ENCODE measurements around the gene KRTAP5-8. TPM values are rescaled to one million over a fixed set of nuclear protein-coding genes. Genes with fewer than 3 reads are reported as not detected.
A peak's percentile ranks its signal among the peaks of the same experiment; 100 is the strongest.
"Not testable (repeated sequence)": the region's sequence is repeated elsewhere in the genome, so short reads cannot be mapped to it uniquely, and the experiment has no call there.

KRTAP5-8 gene
- total RNA-seq, 2 experiments from 2014 or later, result not detected

GRCh38 chr11:71539017-71539416 lies 1.2 kb downstream of the KRTAP5-8 start:
- POLR2A ChIA-PET, result no interaction called here
- CTCF ChIA-PET, result no interaction called here
- intact Hi-C loops (cut with DNase I, micrococcal nuclease), result no loop called here

DNA sequence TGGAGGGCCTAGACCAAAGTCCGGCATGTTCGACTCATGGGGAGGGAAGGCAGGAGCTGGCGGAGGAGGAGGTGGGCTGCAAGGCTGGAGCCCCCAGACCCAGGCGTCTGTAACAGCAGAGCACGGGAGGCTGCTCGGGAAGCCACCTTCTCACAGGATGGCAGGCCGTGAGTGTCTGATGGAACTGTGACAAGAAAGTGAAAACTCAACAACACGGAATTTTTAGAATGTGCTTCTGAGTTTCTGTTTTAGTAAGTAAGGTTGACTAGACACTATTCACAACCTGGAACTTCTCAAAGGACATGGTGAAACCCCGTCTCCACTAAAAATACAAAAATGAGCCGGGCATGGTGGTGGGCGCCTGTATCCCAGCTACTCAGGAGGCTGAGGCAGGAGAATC lies 2.1 kb downstream of the KRTAP5-8 start:
- ATAC-seq; H3K9me3 Mint-ChIP-seq (ENCODE audit: low read depth); CTCF ChIA-PET; H3K36me3 Mint-ChIP-seq (ENCODE audit: low read depth); H3K27me3 Mint-ChIP-seq; POLR2A ChIA-PET; H3K27ac Mint-ChIP-seq; H3K4me3 Mint-ChIP-seq; DNase-seq: not testable (repeated sequence)
- intact Hi-C loops (cut with DNase I, micrococcal nuclease), result loop anchor here in 1 of 2 experiments (5.0 kb wide), 1 partner anchor 93 kb away; the partner anchor contains the start of gene DHCR7
- peaks cover 22% of the 10 kb centered on the region for H3K4me1 Mint-ChIP-seq

More at GRCh38 chr11:71539017-71539416, 1.2 kb downstream of the KRTAP5-8 start:
- Mint-ChIP-seq H3K27ac (no peak overlapping the region), H3K4me3 (no peak overlapping the region), H3K9me3 (ENCODE audit: low read depth) (peaks cover 9% of the 10 kb centered on the region), H3K4me1 (peaks cover 18% of the 10 kb centered on the region), H3K36me3 (ENCODE audit: low read depth) (no peaks in the 10 kb centered on the region), H3K27me3 (peaks cover 5% of the 10 kb centered on the region)
- DNase-seq, result no peak
- no peak for ATAC-seq

- CTCF ChIA-PET; H3K9me3 Mint-ChIP-seq (ENCODE audit: low read depth); H3K4me3 Mint-ChIP-seq; POLR2A ChIA-PET; H3K36me3 Mint-ChIP-seq (ENCODE audit: low read depth); H3K27me3 Mint-ChIP-seq: not testable (repeated sequence)
- DNase-seq (peak; percentile 8), ATAC-seq (peak; percentile 47)
- intact Hi-C loops (cut with DNase I, micrococcal nuclease), result loop anchor here in 1 of 2 experiments (5.0 kb wide), 1 partner anchor 93 kb away; the partner anchor contains the start of gene DHCR7
- Mint-ChIP-seq H3K4me1 (peaks cover 22% of the 10 kb centered on the region), H3K27ac (peak overlapping the region; percentile 16)
These were observed 2.9 kb downstream of the KRTAP5-8 start for GRCh38 chr11:71540521-71541304.

DNA sequence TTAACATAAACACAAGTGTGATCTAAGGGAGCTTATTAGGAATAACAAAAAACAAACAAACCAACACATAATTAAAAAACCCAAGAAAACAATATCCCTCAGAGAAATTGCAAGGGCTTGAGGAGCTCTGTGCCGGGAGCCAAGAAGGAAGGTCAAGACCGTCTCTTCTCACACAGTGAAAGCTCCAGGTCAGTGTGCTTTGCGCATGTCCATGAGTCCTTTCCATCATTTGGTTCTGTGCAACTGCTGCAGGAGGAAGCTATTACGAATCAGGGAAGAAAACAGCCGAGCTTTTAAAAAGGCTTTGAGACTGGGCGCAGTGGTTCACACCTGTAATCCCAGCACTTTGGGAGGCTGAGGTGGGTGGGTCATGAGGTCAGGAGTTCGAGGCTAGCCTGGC lies 4.6 kb downstream of the KRTAP5-8 start:
- Mint-ChIP-seq H3K36me3 (ENCODE audit: low read depth) (no peaks in the 10 kb centered on the region), H3K4me3 (no peak overlapping the region), H3K9me3 (ENCODE audit: low read depth) (peaks cover 9% of the 10 kb centered on the region), H3K27me3 (peaks cover 13% of the 10 kb centered on the region), H3K27ac (no peak overlapping the region), H3K4me1 (peaks cover 22% of the 10 kb centered on the region)
- ChIA-PET POLR2A (no interaction called here), CTCF (interaction anchor here (0.6 kb wide), 1 partner anchor 8 kb away, joined by 4 read pairs; no protein-coding TSS in a partner anchor)
- ATAC-seq (no peak), DNase-seq (no peak)
- intact Hi-C loops (cut with DNase I, micrococcal nuclease), result loop anchor here in 1 of 2 experiments (5.0 kb wide), 1 partner anchor 95 kb away; the partner anchor contains the start of gene DHCR7

DNA sequence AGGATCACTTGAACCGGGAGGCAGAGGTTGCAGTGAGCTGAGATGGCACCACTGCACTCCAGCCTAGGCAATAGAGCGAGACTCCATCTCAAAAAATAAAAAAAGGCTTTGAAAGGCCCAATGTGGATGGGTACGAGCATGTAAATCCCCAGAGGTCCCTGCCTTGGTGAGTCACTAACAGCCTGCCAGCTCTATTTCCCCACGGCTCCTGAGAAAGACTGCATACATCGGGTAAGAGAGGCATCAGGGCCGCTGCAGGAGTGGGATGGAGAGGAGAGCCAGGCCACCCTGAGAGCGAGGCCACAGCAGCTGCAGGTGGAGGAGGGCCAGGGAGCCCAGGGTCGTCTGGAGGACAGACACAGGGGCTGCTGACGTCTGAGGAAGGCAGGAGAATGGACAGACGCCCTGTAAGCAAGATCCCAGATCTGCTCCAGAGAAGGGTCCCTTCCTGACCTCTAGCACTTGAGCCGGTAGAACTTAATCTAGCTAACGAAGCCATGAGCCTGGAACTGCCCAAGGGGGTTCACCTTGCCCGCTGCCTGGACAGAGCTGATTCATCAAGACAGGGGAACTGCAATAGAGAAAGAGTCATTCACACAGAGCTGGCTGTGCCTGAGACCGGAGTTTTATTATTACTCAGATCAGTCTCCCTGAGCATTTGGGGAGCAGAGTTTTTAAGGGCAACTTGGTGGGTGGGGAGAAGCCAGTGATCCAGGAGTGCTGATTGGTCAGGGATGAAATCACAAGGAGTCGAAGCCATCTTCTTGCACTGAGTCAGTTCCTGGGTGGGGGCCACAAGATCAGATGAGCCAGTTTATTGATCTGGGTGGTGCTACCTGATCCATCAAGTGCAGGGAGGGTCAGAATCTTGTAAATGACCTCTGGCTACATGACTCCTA lies 5.3 kb downstream of the KRTAP5-8 start:
- CTCF ChIA-PET, result no interaction called here
- peak; percentile 66 for ATAC-seq
- POLR2A ChIA-PET, result no interaction called here
- Mint-ChIP-seq H3K27me3 (peaks cover 19% of the 10 kb centered on the region), H3K9me3 (ENCODE audit: low read depth) (peaks cover 9% of the 10 kb centered on the region), H3K4me3 (no peak overlapping the region), H3K27ac (no peak overlapping the region), H3K4me1 (peaks cover 22% of the 10 kb centered on the region), H3K36me3 (ENCODE audit: low read depth) (no peaks in the 10 kb centered on the region)
- DNase-seq, result peak; percentile 44
- intact Hi-C loops (cut with DNase I, micrococcal nuclease), result loop anchor here in 1 of 2 experiments (5.0 kb wide), 1 partner anchor 96 kb away; the partner anchor contains the start of gene DHCR7

DNA sequence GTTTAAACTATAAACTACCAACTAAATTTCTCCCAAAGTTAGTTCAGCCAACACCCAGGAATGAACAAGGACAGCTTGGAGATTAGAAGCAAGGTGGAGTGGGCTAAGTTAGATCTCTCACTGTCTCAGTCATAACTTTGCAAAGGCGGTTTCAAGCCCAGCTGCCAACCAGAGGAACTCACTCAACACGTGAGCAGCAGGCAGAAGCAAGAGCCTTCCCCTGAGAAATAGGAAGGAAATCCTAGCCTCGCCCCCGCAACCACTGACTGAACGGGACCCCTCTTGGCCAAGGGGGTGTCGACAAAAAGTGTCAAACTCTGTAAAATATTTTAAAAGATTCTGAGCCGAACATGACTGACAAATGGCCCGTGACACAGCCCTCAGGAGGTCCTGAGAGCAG lies 6.0 kb downstream of the KRTAP5-8 start:
- Mint-ChIP-seq H3K27ac (no peak overlapping the region), H3K27me3 (peaks cover 19% of the 10 kb centered on the region)

DNA sequence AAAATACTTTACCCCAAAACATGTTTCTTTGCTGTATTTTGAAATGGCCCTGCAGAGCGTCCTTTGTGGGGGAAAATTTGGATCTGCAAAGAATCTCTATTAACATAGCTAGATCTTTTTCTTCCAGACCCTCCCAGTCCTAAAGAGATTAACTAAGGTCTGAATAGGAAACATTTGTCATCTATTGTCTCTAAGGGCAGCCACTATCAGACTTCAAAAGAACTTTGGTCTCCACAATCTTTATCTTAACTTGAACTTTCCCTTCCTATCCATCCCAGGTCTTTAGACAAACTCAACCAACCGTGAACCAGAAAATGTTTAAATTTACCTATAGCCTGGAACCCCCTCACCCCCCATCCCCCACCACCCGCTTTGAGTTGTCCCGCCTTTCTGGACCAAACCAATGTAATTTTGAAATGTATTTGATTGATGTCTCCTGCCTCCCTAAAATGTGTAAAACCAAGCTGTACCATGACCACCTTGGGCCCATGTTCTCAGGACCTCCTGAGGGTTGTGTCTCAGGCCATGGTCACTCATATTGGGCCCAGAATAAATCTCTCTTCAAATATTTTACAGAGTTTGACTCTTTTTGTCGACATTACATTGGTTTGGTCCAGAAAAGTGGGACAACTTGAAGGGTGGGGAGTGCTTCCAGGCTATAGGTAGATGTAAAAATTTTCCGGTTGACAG lies 6.8 kb downstream of the KRTAP5-8 start:
- H3K9me3 Mint-ChIP-seq (ENCODE audit: low read depth), result peaks cover 9% of the 10 kb centered on the region
- ATAC-seq (no peak), DNase-seq (no peak)
- CTCF ChIA-PET, result interaction anchor here (0.5 kb wide), 1 partner anchor 164 kb away, joined by 3 read pairs; no protein-coding TSS in a partner anchor
- peaks cover 22% of the 10 kb centered on the region for H3K4me1 Mint-ChIP-seq
- H3K36me3 Mint-ChIP-seq (ENCODE audit: low read depth), result no peaks in the 10 kb centered on the region
- POLR2A ChIA-PET, result no interaction called here
- H3K4me3 Mint-ChIP-seq, result no peak overlapping the region
- intact Hi-C loops (cut with DNase I, micrococcal nuclease), result loop anchor here in 1 of 2 experiments (5.0 kb wide), 1 partner anchor 97 kb away; the partner anchor contains the start of gene DHCR7
- H3K27ac Mint-ChIP-seq, result no peak overlapping the region
- H3K27me3 Mint-ChIP-seq, result peaks cover 19% of the 10 kb centered on the region

More for the DNA sequence above, 6.0 kb downstream of the KRTAP5-8 start:
- intact Hi-C loops (cut with DNase I, micrococcal nuclease), result loop anchor here in 1 of 2 experiments (5.0 kb wide), 1 partner anchor 97 kb away; the partner anchor contains the start of gene DHCR7
- peak; percentile 17 for DNase-seq
- Mint-ChIP-seq H3K4me3 (no peak overlapping the region), H3K36me3 (ENCODE audit: low read depth) (no peaks in the 10 kb centered on the region), H3K4me1 (peaks cover 22% of the 10 kb centered on the region), H3K9me3 (ENCODE audit: low read depth) (peaks cover 9% of the 10 kb centered on the region)
- ATAC-seq, result no peak
- ChIA-PET POLR2A (no interaction called here), CTCF (no interaction called here)

- peaks cover 22% of the 10 kb centered on the region for H3K4me1 Mint-ChIP-seq
- DNase-seq, result no peak
- H3K9me3 Mint-ChIP-seq (ENCODE audit: low read depth), result peaks cover 9% of the 10 kb centered on the region
- intact Hi-C loops (cut with DNase I, micrococcal nuclease), result no loop called here
- no peak for ATAC-seq
- ChIA-PET POLR2A (no interaction called here), CTCF (no interaction called here)
- no peak overlapping the region for H3K27ac Mint-ChIP-seq
- peaks cover 20% of the 10 kb centered on the region for H3K27me3 Mint-ChIP-seq
- no peak overlapping the region for H3K4me3 Mint-ChIP-seq
- H3K36me3 Mint-ChIP-seq (ENCODE audit: low read depth), result no peaks in the 10 kb centered on the region
These were observed 7.7 kb downstream of the KRTAP5-8 start for GRCh38 chr11:71545405-71545966.

DNA sequence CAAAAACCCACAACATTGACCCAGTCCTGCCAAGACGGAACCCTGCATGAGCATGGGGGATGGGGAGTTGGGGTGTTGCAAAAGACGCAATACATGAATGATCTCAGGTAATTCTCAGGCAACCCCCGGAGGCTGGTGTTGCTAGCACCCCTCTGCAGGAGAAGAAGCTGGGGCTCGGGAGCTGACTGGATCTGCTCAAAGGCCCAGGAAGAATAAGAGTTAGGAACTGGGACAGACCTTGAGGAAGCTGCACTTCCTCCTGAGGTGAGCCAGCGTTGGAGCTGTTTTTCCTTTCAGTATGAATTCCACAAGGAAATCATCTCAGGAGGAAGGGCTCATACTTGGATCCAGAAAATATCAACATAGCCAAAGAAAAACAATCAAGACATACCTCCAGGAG lies 10.3 kb downstream of the KRTAP5-8 start, which contains the start of gene KRTAP5-9:
Gene KRTAP5-9 (plus strand): TSS at position 301 of the 400 bp plus-strand sequence. CDS start 238 bp downstream, outside the sequence.
- no peak within 1 kb of the TSS for H3K4me3 Mint-ChIP-seq
- no peak within 1 kb of the TSS for H3K27ac Mint-ChIP-seq
- H3K4me1 Mint-ChIP-seq, result peaks cover 15% of the 10 kb centered on the region
- POLR2A ChIA-PET, result no interaction called here
- CTCF ChIA-PET, result no interaction called here
- H3K36me3 Mint-ChIP-seq (ENCODE audit: low read depth), result no peaks in the 10 kb centered on the region
- no peaks in the 10 kb centered on the region for H3K9me3 Mint-ChIP-seq (ENCODE audit: low read depth)
- intact Hi-C loops (cut with DNase I, micrococcal nuclease), result no loop called here
- ATAC-seq, result no peak
- peaks cover 16% of the 10 kb centered on the region for H3K27me3 Mint-ChIP-seq
- DNase-seq, result no peak

- ATAC-seq (no peak), DNase-seq (no peak)
- Mint-ChIP-seq H3K27me3 (peaks cover 16% of the 10 kb centered on the region), H3K4me3 (no peak overlapping the region), H3K9me3 (ENCODE audit: low read depth) (no peaks in the 10 kb centered on the region), H3K27ac (no peak overlapping the region), H3K36me3 (ENCODE audit: low read depth) (no peaks in the 10 kb centered on the region), H3K4me1 (peaks cover 9% of the 10 kb centered on the region)
- ChIA-PET CTCF (no interaction called here), POLR2A (no interaction called here)
- intact Hi-C loops (cut with DNase I, micrococcal nuclease), result no loop called here
These were observed 10.9 kb downstream of the KRTAP5-8 start for GRCh38 chr11:71548716-71549151.

- H3K27me3 Mint-ChIP-seq, result peaks cover 14% of the 10 kb centered on the region
- CTCF ChIA-PET, result interaction anchor here (0.9 kb wide), 1 partner anchor 22 kb away, joined by 3 read pairs; no protein-coding TSS in a partner anchor
- DNase-seq (no peak), ATAC-seq (no peak)
- intact Hi-C loops (cut with DNase I, micrococcal nuclease), result no loop called here
- POLR2A ChIA-PET, result no interaction called here
- no peak overlapping the region for H3K4me3 Mint-ChIP-seq
- H3K27ac Mint-ChIP-seq, result no peak overlapping the region
- no peaks in the 10 kb centered on the region for H3K9me3 Mint-ChIP-seq (ENCODE audit: low read depth)
- H3K36me3 Mint-ChIP-seq (ENCODE audit: low read depth), result no peaks in the 10 kb centered on the region
- H3K4me1 Mint-ChIP-seq, result peaks cover 2% of the 10 kb centered on the region
These were observed 13.9 kb downstream of the KRTAP5-8 start for GRCh38 chr11:71551711-71552110.
